GM18498 (cell line): Measurements from ENCODE around the gene PLXNA2.

Source experiments
- ATAC-seq: cut with Tn5 transposase; IDR thresholded peaks from one replicate; pipeline ENCODE4 v1.9.1; 2021; ENCODE audit warnings: mild to moderate bottlenecking, moderate library complexity; ENCODE audit not compliant: unreplicated experiment

The PLXNA2 gene

GRCh38 chr1:208225954-208226937, 17.9 kb downstream of the PLXNA2 start:
- ATAC-seq: no peak

DNA sequence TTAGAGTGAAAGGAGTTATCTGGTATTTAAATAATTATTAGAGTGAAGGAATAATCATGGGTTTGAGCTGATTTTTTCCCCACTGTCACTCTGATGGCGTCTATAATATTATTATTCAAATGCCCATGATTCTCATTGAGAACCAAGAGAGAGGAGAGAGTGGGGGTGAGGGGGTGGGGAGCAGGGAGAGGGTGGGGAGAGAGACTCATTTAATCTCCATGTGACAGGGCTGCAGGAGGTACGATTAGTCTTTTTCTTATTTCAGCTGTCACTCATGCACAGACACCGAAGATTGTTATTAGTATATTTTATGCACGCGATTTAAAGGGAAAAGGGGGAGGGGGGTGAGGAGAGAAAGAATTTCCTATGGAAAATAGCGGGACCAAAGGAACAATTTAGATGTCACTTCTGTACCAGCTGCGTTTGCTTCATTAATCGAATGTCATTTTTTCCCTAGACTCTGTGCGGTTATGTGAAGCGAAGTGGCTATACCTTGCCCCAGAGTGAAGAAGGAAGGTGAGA, 19.9 kb downstream of the PLXNA2 start:
- no peak for ATAC-seq

- no peak for ATAC-seq
Observed at GRCh38 chr1:208223136-208223535, 21.0 kb downstream of the PLXNA2 start.

- ATAC-seq: no peak
Observed at GRCh38 chr1:208222376-208223126, 21.6 kb downstream of the PLXNA2 start.

GRCh38 chr1:208221291-208221622, 22.9 kb downstream of the PLXNA2 start:
- ATAC-seq: no peak

GRCh38 chr1:208219659-208220282, 24.4 kb downstream of the PLXNA2 start:
- no peak for ATAC-seq

GRCh38 chr1:208219098-208219658, 25.0 kb downstream of the PLXNA2 start:
- ATAC-seq: no peak

GRCh38 chr1:208218237-208219097, 25.7 kb downstream of the PLXNA2 start:
- ATAC-seq: no peak

DNA sequence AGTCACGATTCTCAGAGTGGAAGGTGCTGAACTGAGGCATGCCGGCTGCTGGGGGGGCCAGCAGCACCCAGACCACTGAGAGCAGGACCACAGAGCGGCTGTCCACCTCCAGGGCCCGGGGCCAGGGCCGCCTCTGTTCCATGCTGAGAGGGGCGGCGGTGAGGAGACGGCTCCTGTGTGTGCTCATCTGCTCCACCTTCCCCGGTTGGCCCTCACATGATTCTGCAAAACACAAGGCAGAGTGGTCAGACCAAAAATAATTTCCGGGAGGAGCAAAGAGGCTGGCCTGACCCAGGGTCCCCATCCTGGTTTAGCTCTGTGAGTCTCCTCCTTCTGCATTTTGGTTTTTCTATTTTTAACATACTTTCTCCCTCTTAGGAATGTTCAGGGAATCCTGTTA, 26.4 kb downstream of the PLXNA2 start:
- no peak for ATAC-seq

- no peak for ATAC-seq
Observed at GRCh38 chr1:208216806-208217205, 27.4 kb downstream of the PLXNA2 start.

DNA sequence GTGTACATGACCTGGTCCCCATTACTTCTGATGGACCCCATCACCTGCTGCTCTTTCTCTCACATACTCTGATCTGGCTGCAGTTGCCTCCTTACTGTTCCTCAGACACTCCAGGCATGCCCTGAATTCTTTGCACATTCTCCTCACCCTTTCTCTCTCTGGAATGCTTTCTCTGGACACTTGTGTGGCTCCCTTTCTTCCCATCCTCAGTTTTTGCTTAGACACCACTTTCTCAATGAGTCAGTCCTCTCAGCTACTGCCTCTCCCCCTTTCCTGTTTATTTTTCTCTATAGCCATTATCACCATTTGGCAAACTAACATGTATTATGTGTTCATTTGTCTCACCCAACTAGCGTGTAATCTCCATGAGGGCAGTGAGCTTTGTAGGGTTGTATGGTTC, 28.1 kb downstream of the PLXNA2 start:
- no peak for ATAC-seq

- ATAC-seq: no peak
Observed at GRCh38 chr1:208215393-208215792, 28.8 kb downstream of the PLXNA2 start.

DNA sequence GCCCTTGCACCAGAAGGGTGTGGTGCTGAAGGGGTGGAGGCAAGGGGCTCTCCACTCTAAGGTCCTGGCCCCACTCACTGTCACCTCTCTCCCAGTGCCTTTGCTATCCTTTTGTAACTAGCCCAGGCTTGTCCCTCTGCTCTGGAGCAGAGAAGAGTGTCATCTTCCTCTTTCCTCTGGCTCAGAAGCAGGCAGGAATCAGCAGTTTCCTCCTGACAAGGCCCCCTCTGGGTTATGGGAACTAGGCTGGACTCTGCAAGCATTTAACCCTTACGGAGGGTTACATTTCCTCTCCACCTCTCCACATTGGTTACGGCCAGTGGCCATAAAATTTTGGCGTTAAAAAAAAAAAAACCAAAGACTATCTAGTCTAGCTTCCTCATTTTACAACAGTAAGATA, 30.4 kb downstream of the PLXNA2 start:
- ATAC-seq: no peak

DNA sequence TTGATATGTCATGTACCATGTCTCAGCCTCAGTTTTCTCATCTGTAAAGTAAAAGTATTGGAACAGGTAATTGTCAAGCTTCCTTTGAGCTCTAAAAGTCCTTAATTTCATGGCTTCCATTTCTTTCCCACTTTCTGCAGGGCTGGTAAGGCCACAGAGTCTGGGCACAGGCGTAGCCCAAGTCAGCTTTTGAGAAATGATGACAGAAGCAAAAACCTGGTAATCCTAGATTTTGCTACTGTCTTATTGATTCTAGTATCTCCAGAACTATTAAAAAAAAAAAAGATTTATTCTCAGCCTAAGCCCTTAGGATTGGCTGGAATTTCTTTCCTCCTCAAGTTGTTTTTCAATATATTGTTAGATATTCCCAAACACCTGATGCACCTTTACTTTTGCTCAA, 31.3 kb downstream of the PLXNA2 start:
- ATAC-seq: no peak

DNA sequence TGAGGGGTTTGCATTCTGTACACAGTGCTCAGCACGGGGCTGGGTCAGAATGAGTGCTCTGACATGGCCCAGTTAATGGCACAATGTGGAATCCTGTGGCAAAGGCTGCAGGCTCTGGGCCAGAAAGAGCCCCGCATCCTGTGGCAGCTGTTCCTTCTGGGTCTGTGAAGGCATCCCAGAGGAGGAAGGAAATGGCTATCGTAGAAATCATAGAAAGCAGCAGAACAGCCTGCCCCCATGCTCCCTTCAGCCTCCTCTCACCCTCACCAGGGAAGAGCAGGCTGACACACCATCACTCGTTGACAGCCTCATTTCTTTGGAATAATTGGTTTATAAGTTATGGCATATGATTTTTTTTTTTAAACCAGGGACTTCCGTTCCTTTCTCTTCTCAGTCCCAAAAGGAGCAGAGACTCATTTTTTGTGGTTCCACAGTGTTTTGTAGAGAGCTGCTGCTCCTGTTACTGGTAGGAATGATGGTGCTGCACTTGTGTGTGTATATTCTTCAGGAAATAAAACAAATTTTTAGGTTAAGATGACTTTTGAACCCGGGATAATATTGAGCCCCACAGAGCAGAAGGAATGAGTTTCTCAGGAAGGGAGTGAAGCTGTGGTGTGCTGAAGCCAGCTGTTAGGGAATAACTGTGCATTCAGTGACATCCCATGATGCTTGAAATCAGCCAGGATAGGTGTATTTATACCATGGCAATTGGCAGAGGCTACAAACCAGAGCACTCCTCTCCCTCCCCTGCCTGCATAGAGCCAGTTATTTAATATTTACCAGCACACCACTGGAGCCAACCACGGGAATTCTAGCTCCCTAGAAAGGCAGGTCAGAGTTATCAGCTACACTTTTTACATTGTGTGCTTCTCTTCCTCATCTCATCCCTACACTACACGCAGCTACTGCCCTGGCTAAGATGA, 32.0 kb downstream of the PLXNA2 start:
- no peak for ATAC-seq

GRCh38 chr1:208209896-208210589, 34.1 kb downstream of the PLXNA2 start:
- no peak for ATAC-seq

GRCh38 chr1:208209286-208209685, 34.9 kb downstream of the PLXNA2 start:
- no peak for ATAC-seq

DNA sequence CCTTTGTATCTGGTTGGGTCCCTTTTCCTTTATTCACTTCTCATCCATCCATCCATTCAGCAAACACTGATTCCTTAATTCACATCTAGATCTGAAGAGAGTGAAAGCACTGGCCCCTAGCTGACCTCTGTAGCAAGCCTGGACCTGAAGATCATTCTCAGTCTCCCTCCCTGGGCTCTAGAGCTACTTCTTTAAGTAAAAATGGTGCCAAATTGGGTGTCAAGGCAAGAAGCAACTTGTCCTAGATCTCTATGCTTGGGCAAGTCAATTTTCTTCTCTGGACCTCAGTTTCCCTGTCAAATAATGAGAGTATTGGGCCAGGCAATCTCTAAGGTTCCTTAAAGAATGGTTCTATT, 36.1 kb downstream of the PLXNA2 start:
- no peak for ATAC-seq
